ENCODE measurements around the gene RBM44. TPM values are rescaled to one million over a fixed set of nuclear protein-coding genes. Genes with fewer than 3 reads are reported as not detected.

The RBM44 gene
- total and polyA plus RNA-seq, 2 donors (not counting 1 experiment from before 2014, with no cell fraction given), result 0.17 to 0.34 TPM

GRCh38 chr2:237879991-237880560, 81.5 kb downstream of the RBM44 start:
- no peaks in the 10 kb centered on the region for H3K27me3 ChIP-seq (ENCODE audit: control insufficient read depth, insufficient read depth, low read length)
- no peaks in the 10 kb centered on the region for H3K9me3 ChIP-seq (ENCODE audit: control insufficient read depth, insufficient read depth, low read depth, low read length)
- no peak overlapping the region for H3K27ac ChIP-seq (ENCODE audit: insufficient read depth, low read length)
- no peaks in the 10 kb centered on the region for H4K20me1 ChIP-seq (ENCODE audit: control insufficient read depth, extremely low read depth, insufficient read depth, low read length)
- H3K4me2 ChIP-seq (ENCODE audit: extremely low read depth, insufficient read depth, low read length), result no peak overlapping the region
- peaks cover 2% of the 10 kb centered on the region for H3K4me1 ChIP-seq (ENCODE audit: control insufficient read depth, extremely low read depth, insufficient read depth, low read length)
- H3K9ac ChIP-seq (ENCODE audit: insufficient read depth, low read length), result no peak overlapping the region
- no peak overlapping the region for H3K4me3 ChIP-seq (replicated peaks in 1 of 4; ENCODE audit: control extremely low read depth in 1 of 4, insufficient read depth in 1 of 4, low read depth in 3 of 4, low read length in 4 of 4)
- H3K79me2 ChIP-seq (ENCODE audit: control insufficient read depth, insufficient read depth, low read length), result no peaks in the 10 kb centered on the region
- H3K36me3 ChIP-seq (ENCODE audit: control insufficient read depth, insufficient read depth, low read length), result no peaks in the 10 kb centered on the region
- no peak for DNase-seq (ENCODE audit: low read depth in 2 of 2)
- TF ChIP-seq CTCF (conservative IDR thresholded peaks at IDR 0.05 in 1 of 2, IDR thresholded peaks at IDR 0.05 in 1 of 2; ENCODE audit: low read depth in 1 of 2, low read length in 2 of 2), result no peak
- TF ChIP-seq EZH2 (IDR thresholded peaks at IDR 0.05; ENCODE audit: low read length, missing control alignments), result no peak
- no peak overlapping the region for H2AFZ ChIP-seq (ENCODE audit: low read length)

- H3K27ac ChIP-seq (ENCODE audit: insufficient read depth, low read length), result no peak overlapping the region
- H3K9me3 ChIP-seq (ENCODE audit: control insufficient read depth, insufficient read depth, low read depth, low read length), result no peaks in the 10 kb centered on the region
- H3K27me3 ChIP-seq (ENCODE audit: control insufficient read depth, insufficient read depth, low read length), result no peaks in the 10 kb centered on the region
- H3K36me3 ChIP-seq (ENCODE audit: control insufficient read depth, insufficient read depth, low read length), result no peaks in the 10 kb centered on the region
- H3K4me3 ChIP-seq (replicated peaks in 1 of 4; ENCODE audit: control extremely low read depth in 1 of 4, insufficient read depth in 1 of 4, low read depth in 3 of 4, low read length in 4 of 4), result no peak overlapping the region
- no peak for DNase-seq (ENCODE audit: low read depth in 2 of 2)
- no peak for TF ChIP-seq CTCF (conservative IDR thresholded peaks at IDR 0.05 in 1 of 2, IDR thresholded peaks at IDR 0.05 in 1 of 2; ENCODE audit: low read depth in 1 of 2, low read length in 2 of 2)
- TF ChIP-seq EZH2 (IDR thresholded peaks at IDR 0.05; ENCODE audit: low read length, missing control alignments), result no peak
- no peaks in the 10 kb centered on the region for H4K20me1 ChIP-seq (ENCODE audit: control insufficient read depth, extremely low read depth, insufficient read depth, low read length)
- H3K4me2 ChIP-seq (ENCODE audit: extremely low read depth, insufficient read depth, low read length), result no peak overlapping the region
- no peaks in the 10 kb centered on the region for H3K79me2 ChIP-seq (ENCODE audit: control insufficient read depth, insufficient read depth, low read length)
- no peak overlapping the region for H3K9ac ChIP-seq (ENCODE audit: insufficient read depth, low read length)
- peaks cover 3% of the 10 kb centered on the region for H3K4me1 ChIP-seq (ENCODE audit: control insufficient read depth, extremely low read depth, insufficient read depth, low read length)
- H2AFZ ChIP-seq (ENCODE audit: low read length), result no peak overlapping the region
These were observed 84.2 kb downstream of the RBM44 start for GRCh38 chr2:237882510-237883481.

- no peak overlapping the region for H3K4me2 ChIP-seq (ENCODE audit: extremely low read depth, insufficient read depth, low read length)
- H3K27me3 ChIP-seq (ENCODE audit: control insufficient read depth, insufficient read depth, low read length), result no peaks in the 10 kb centered on the region
- H3K79me2 ChIP-seq (ENCODE audit: control insufficient read depth, insufficient read depth, low read length), result no peaks in the 10 kb centered on the region
- H3K36me3 ChIP-seq (ENCODE audit: control insufficient read depth, insufficient read depth, low read length), result no peaks in the 10 kb centered on the region
- no peak overlapping the region for H3K9ac ChIP-seq (ENCODE audit: insufficient read depth, low read length)
- no peak for DNase-seq (ENCODE audit: low read depth in 2 of 2)
- H3K4me1 ChIP-seq (ENCODE audit: control insufficient read depth, extremely low read depth, insufficient read depth, low read length), result peaks cover 5% of the 10 kb centered on the region
- no peak overlapping the region for H3K4me3 ChIP-seq (replicated peaks in 1 of 4; ENCODE audit: control extremely low read depth in 1 of 4, insufficient read depth in 1 of 4, low read depth in 3 of 4, low read length in 4 of 4)
- no peaks in the 10 kb centered on the region for H4K20me1 ChIP-seq (ENCODE audit: control insufficient read depth, extremely low read depth, insufficient read depth, low read length)
- H3K27ac ChIP-seq (ENCODE audit: insufficient read depth, low read length), result no peak overlapping the region
- no peak overlapping the region for H2AFZ ChIP-seq (ENCODE audit: low read length)
- TF ChIP-seq CTCF (conservative IDR thresholded peaks at IDR 0.05 in 1 of 2, IDR thresholded peaks at IDR 0.05 in 1 of 2; ENCODE audit: low read depth in 1 of 2, low read length in 2 of 2) (no peak), EZH2 (IDR thresholded peaks at IDR 0.05; ENCODE audit: low read length, missing control alignments) (no peak)
- H3K9me3 ChIP-seq (ENCODE audit: control insufficient read depth, insufficient read depth, low read depth, low read length), result no peaks in the 10 kb centered on the region
These were observed 85.4 kb downstream of the RBM44 start for GRCh38 chr2:237883951-237884446.

All from fibroblast of lung (primary cell).